GM23248 (cell line): ENCODE measurements around the gene NCAM2.

ENCODE experiments used
- EZH2 ChIP-seq: fragments of 200-600 bp; sonication (generic); IDR thresholded peaks from 2 replicates; pipeline ENCODE4 v1.6.1; 2018; ENCODE audit warnings: antibody characterized with exemption, mild to moderate bottlenecking; ENCODE audit not compliant: insufficient read depth, poor library complexity, severe bottlenecking
- EZH2phosphoT487 ChIP-seq: fragments of 200-600 bp; sonication (generic); IDR thresholded peaks from 2 replicates; pipeline ENCODE4 v1.6.1; 2018; ENCODE audit warnings: antibody characterized with exemption, moderate library complexity, mild to moderate bottlenecking, low read depth; ENCODE audit not compliant: insufficient read depth

- no peak for TF ChIP-seq EZH2
- TF ChIP-seq EZH2phosphoT487, result no peak
Observed at GRCh38 chr21:21184771-21185528, 186.7 kb downstream of the NCAM2 start.
